ENCODE measurements around the gene BMX. TPM values are rescaled to one million over a fixed set of nuclear protein-coding genes. Genes with fewer than 3 reads are reported as not detected.

Gene BMX
- total and polyA plus RNA-seq, 2 experiments from 2014 or later, result not detected

GRCh38 chrX:15579778-15580747 is 79.5 kb downstream of the BMX start:
- Histone ChIP-seq H2AFZ (no peak overlapping the region), H3F3A (ENCODE audit: insufficient read depth) (no peaks in the 10 kb centered on the region), H3K36me3 (ENCODE audit: low read depth) (no peaks in the 10 kb centered on the region), H3K4me2 (ENCODE audit: unreplicated experiment) (no peak overlapping the region), H4K20me1 (ENCODE audit: insufficient read depth) (no peaks in the 10 kb centered on the region), H3K27me3 (replicated peaks; ENCODE audit: insufficient read depth) (no peaks in the 10 kb centered on the region), H3K27ac (no peak overlapping the region), H3K9me2 (ENCODE audit: insufficient read depth) (no peaks in the 10 kb centered on the region), H3K4me3 (no peak overlapping the region), H3K79me2 (ENCODE audit: insufficient read depth) (no peaks in the 10 kb centered on the region), H3K4me1 (ENCODE audit: insufficient read depth) (no peaks in the 10 kb centered on the region), H3K9ac (no peak overlapping the region), H3K9me3 (ENCODE audit: low read depth) (no peaks in the 10 kb centered on the region)
- 23% methylated on average over 5 of the region's 5 CpGs for WGBS, 2 experiments (ENCODE audit: low coverage in 1 of 2, low lambda C conversion rate in 2 of 2, missing lambda C conversion rate in 2 of 2)
- TF ChIP-seq EZH2 (IDR thresholded peaks at IDR 0.05; ENCODE audit: insufficient read depth, poor library complexity, severe bottlenecking) (no peak), EZH2phosphoT487 (IDR thresholded peaks at IDR 0.05; ENCODE audit: insufficient read depth, low read depth) (no peak)
- in situ Hi-C loops (cut with MboI), result no loop called here
- DNase-seq, result no peak

GRCh38 chrX:15594371-15594770 is 93.8 kb downstream of the BMX start:
- WGBS, 2 experiments (ENCODE audit: low coverage in 1 of 2, low lambda C conversion rate in 2 of 2, missing lambda C conversion rate in 2 of 2), result 17 to 29% methylated on average over 2 of the region's 2 CpGs
- no peak for TF ChIP-seq EZH2 (IDR thresholded peaks at IDR 0.05; ENCODE audit: insufficient read depth, poor library complexity, severe bottlenecking)
- TF ChIP-seq EZH2phosphoT487 (IDR thresholded peaks at IDR 0.05; ENCODE audit: insufficient read depth, low read depth), result no peak
- Histone ChIP-seq H3F3A (ENCODE audit: insufficient read depth) (no peaks in the 10 kb centered on the region), H3K9me2 (ENCODE audit: insufficient read depth) (no peaks in the 10 kb centered on the region), H3K36me3 (ENCODE audit: low read depth) (no peaks in the 10 kb centered on the region), H4K20me1 (ENCODE audit: insufficient read depth) (no peaks in the 10 kb centered on the region), H3K4me3 (no peak overlapping the region), H3K9ac (no peak overlapping the region), H3K79me2 (ENCODE audit: insufficient read depth) (no peaks in the 10 kb centered on the region), H3K4me1 (ENCODE audit: insufficient read depth) (no peaks in the 10 kb centered on the region), H3K27ac (no peak overlapping the region), H3K27me3 (replicated peaks; ENCODE audit: insufficient read depth) (no peaks in the 10 kb centered on the region), H3K4me2 (ENCODE audit: unreplicated experiment) (no peak overlapping the region), H2AFZ (no peak overlapping the region), H3K9me3 (ENCODE audit: low read depth) (no peaks in the 10 kb centered on the region)
- in situ Hi-C loops (cut with MboI), result no loop called here
- no peak for DNase-seq

DNA sequence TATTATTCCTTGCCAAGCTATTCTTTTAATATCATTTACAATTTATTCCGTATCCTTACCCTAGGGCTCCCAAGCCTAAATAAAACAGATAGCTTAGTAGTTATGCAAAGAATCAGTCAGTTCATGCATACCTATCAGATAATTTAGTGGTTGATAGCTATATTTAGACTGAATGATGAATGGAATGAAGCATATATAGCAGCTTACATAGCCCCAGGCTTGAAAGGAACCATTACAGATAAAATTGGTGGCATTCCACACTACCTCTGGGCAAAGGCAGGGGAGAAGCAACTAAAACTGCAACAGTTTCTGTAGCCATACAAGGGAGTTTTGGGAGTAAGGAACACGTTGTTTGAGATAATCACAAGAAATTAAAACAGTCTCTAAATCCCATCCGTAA is 97.4 kb downstream of the BMX start:
- no peak for DNase-seq
- Histone ChIP-seq H3K4me3 (no peak overlapping the region), H3K4me1 (ENCODE audit: insufficient read depth) (no peaks in the 10 kb centered on the region), H3K36me3 (ENCODE audit: low read depth) (no peaks in the 10 kb centered on the region), H3K9me3 (ENCODE audit: low read depth) (no peaks in the 10 kb centered on the region), H3F3A (ENCODE audit: insufficient read depth) (no peaks in the 10 kb centered on the region), H3K9ac (no peak overlapping the region), H3K9me2 (ENCODE audit: insufficient read depth) (no peaks in the 10 kb centered on the region), H3K27me3 (replicated peaks; ENCODE audit: insufficient read depth) (no peaks in the 10 kb centered on the region), H3K79me2 (ENCODE audit: insufficient read depth) (no peaks in the 10 kb centered on the region), H3K4me2 (ENCODE audit: unreplicated experiment) (no peak overlapping the region), H2AFZ (no peak overlapping the region), H4K20me1 (ENCODE audit: insufficient read depth) (no peaks in the 10 kb centered on the region), H3K27ac (no peak overlapping the region)
- in situ Hi-C loops (cut with MboI), result no loop called here
- WGBS, 2 experiments (ENCODE audit: low coverage in 1 of 2, low lambda C conversion rate in 2 of 2, missing lambda C conversion rate in 2 of 2), result 28 to 46% methylated on average over 3 of the region's 3 CpGs
- TF ChIP-seq EZH2 (IDR thresholded peaks at IDR 0.05; ENCODE audit: insufficient read depth, poor library complexity, severe bottlenecking) (no peak), EZH2phosphoT487 (IDR thresholded peaks at IDR 0.05; ENCODE audit: insufficient read depth, low read depth) (no peak)

DNA sequence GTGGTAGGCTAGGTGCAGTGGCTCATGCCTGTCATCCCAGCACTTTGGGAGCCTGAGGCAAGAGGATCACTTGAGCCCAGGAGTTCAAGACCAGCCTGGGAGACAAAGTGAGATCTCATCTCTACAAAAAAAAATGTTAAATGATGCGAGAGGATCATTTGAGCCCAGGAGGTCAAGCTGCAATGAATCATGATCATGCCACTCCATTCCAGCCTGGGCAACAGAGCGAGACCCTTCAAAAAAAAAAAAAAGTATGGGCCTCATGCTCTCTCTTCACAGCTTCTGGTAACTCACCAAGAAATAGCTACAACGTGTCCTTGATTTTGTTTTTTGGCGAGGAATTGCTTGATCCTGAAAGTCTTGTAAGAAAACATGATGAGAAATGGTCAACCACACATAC is 98.9 kb downstream of the BMX start:
- WGBS, 2 experiments (ENCODE audit: low coverage in 1 of 2, low lambda C conversion rate in 2 of 2, missing lambda C conversion rate in 2 of 2), result 19 to 26% methylated on average over 4 of the region's 4 CpGs
- no peaks in the 10 kb centered on the region for H3K9me3 ChIP-seq (ENCODE audit: low read depth)
- H3K9ac ChIP-seq, result no peak overlapping the region
- no peak overlapping the region for H3K4me3 ChIP-seq
- H3K9me2 ChIP-seq (ENCODE audit: insufficient read depth), result no peaks in the 10 kb centered on the region
- in situ Hi-C loops (cut with MboI), result no loop called here
- no peak for TF ChIP-seq EZH2phosphoT487 (IDR thresholded peaks at IDR 0.05; ENCODE audit: insufficient read depth, low read depth)
- TF ChIP-seq EZH2 (IDR thresholded peaks at IDR 0.05; ENCODE audit: insufficient read depth, poor library complexity, severe bottlenecking), result no peak
- H3K36me3 ChIP-seq (ENCODE audit: low read depth), result no peaks in the 10 kb centered on the region
- DNase-seq, result no peak
- no peaks in the 10 kb centered on the region for H3K27me3 ChIP-seq (replicated peaks; ENCODE audit: insufficient read depth)
- H3K4me2 ChIP-seq (ENCODE audit: unreplicated experiment), result no peak overlapping the region
- H3F3A ChIP-seq (ENCODE audit: insufficient read depth), result no peaks in the 10 kb centered on the region
- H2AFZ ChIP-seq, result no peak overlapping the region
- H3K4me1 ChIP-seq (ENCODE audit: insufficient read depth), result no peaks in the 10 kb centered on the region
- H3K79me2 ChIP-seq (ENCODE audit: insufficient read depth), result no peaks in the 10 kb centered on the region
- H3K27ac ChIP-seq, result no peak overlapping the region
- no peaks in the 10 kb centered on the region for H4K20me1 ChIP-seq (ENCODE audit: insufficient read depth)

All from GM23248 (cell line).